ENCODE data around the gene S100A8.

The S100A8 gene

GRCh38 chr1:153345187-153346076 lies 45.4 kb downstream of the S100A8 start:
- no peak for DNase-seq

GRCh38 chr1:153344718-153345025 lies 46.2 kb downstream of the S100A8 start:
- no peak for DNase-seq

GRCh38 chr1:153343811-153344717 lies 46.8 kb downstream of the S100A8 start:
- DNase-seq: no peak

GRCh38 chr1:153343040-153343681 lies 47.7 kb downstream of the S100A8 start:
- no peak for DNase-seq

- DNase-seq: no peak
Measured at GRCh38 chr1:153342178-153342577, 48.7 kb downstream of the S100A8 start.

GRCh38 chr1:153341431-153341934 lies 49.4 kb downstream of the S100A8 start:
- DNase-seq: no peak

GRCh38 chr1:153340356-153340755 lies 50.5 kb downstream of the S100A8 start:
- no peak for DNase-seq

All from NCI-H446 treated with DMSO at 0.1 percent for 48 hours (cell line).